ENCODE measurements around the gene CZIB.
"Not testable (repeated sequence)": the region's sequence is repeated elsewhere in the genome, so short reads cannot be mapped to it uniquely, and the experiment has no call there.

CZIB gene

DNA sequence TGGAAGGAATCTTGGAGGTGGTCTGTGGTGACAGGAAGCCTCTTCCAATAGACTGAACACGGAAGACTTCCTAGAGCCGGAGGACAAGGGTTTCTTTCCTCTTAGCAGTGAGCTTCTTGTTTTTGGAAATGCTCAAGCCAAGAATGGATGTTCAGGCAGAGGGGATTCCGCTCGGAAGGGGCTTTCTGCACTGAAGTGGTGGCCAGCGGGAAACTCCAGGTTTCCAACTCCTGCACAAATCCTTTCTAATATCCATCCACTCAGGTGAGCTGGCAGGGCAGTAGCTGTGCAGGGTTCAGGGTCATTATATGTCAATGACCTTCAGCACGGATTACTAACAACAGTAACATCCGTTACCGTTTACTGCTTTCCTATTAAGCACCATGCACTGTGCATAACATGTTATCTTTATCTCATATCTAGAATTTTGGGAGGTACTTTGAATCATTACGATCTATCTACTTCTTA, 24.4 kb downstream of the CZIB start:
- H3K4me1 Mint-ChIP-seq = peaks cover 25% of the 10 kb centered on the region
- H3K9me3 Mint-ChIP-seq = no peaks in the 10 kb centered on the region
- H3K27me3 Mint-ChIP-seq = no peaks in the 10 kb centered on the region
- H3K4me3 Mint-ChIP-seq = peak overlapping the region; percentile 85
- no peak for DNase-seq (ENCODE audit: low spot score in 2 of 2)
- H3K27ac Mint-ChIP-seq (ENCODE audit: low read depth) = peak overlapping the region; percentile 98
- H3K36me3 Mint-ChIP-seq (ENCODE audit: insufficient read depth) = peaks cover 13% of the 10 kb centered on the region
- ATAC-seq (replicated peaks; ENCODE audit: extremely low read depth, poor library complexity, severe bottlenecking) = peak; percentile 40

DNA sequence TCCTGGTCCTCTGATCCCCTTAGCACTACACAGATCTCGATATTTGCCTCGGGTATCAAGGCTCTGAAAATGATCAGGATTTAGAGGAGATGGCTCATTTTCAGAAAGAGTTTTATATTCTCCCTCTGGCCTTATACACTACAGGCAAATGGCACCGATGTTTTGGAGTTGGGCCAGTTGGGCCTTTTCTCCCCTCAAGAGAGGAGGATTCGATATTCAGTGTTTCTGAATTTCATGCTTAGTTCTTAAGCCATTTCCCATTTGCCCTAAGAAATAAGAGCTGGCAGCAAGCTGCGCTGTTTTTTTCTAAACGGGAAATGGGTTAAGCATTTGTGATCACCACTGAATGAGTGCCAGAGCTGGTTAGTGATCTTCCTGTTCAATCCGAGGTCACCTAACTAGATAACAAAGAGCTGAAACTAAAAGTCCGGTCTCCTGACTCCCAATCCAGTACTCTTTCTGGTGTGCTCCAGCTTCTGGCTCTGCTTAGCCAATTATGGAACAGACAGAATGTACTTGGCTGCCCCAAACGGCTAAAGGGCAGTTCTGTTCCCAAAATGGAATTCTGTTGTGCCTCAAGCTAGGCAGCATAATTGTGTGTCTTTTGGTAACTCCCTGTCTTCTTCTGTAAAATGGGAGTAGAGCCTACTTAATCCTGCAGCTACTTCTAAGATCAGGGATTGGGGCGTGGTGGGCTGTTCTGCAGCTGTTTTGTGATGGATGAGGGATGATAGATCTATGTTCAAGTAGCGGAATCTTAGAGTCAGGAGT, 25.0 kb downstream of the CZIB start:
- ATAC-seq (replicated peaks; ENCODE audit: extremely low read depth, poor library complexity, severe bottlenecking) = no peak
- H3K4me3 Mint-ChIP-seq = peak overlapping the region; percentile 85
- H3K27me3 Mint-ChIP-seq = no peaks in the 10 kb centered on the region
- DNase-seq (ENCODE audit: low spot score in 2 of 2) = no peak
- H3K9me3 Mint-ChIP-seq = no peaks in the 10 kb centered on the region
- H3K36me3 Mint-ChIP-seq (ENCODE audit: insufficient read depth) = peaks cover 13% of the 10 kb centered on the region
- peaks cover 25% of the 10 kb centered on the region for H3K4me1 Mint-ChIP-seq
- no peak overlapping the region for H3K27ac Mint-ChIP-seq (ENCODE audit: low read depth)

DNA sequence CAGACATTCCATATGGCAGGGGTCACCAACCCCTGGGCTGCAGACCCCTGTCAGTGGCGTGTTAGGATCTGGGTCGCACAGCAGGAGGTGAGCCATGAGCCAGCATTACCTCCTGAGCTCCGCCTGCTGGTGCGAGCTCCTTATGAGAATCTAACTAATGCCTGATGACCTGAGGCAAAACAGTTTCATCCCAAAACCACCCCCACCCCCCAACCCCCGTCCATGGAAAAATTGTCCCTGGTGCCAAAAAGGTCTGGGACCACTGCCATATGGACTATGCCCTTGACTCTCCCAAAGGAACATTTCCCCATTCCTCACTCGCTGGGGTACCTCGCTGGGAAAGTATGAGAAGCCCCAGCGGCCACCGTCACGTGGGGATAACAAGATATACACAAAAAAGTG, 30.2 kb downstream of the CZIB start:
- Mint-ChIP-seq H3K36me3 (ENCODE audit: insufficient read depth) (peaks cover 2% of the 10 kb centered on the region), H3K4me3 (no peak overlapping the region), H3K9me3 (no peaks in the 10 kb centered on the region), H3K4me1 (no peaks in the 10 kb centered on the region), H3K27me3 (no peaks in the 10 kb centered on the region), H3K27ac (ENCODE audit: low read depth) (no peak overlapping the region)
- DNase-seq (ENCODE audit: low spot score in 2 of 2) (no peak), ATAC-seq (replicated peaks; ENCODE audit: extremely low read depth, poor library complexity, severe bottlenecking) (no peak)

DNA sequence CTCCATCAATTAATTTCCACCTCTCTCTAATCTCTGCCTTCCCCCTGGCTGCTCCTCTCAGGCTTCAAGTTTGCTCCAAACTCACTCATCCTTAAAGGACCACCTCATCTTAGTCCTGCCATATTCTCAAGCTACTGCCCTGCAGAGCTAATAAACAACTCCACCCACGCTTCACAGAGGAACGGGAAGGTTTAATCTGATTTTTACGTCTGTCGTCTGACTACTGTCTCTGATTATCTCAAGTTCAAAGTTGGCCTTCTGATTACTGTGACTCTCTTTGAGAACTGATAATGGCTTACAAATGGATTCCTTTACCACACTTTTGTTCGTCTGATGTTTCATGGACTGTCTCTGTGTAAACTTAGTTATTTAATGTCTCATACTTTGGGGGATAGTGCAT, 31.4 kb downstream of the CZIB start:
- no peak for ATAC-seq (replicated peaks; ENCODE audit: extremely low read depth, poor library complexity, severe bottlenecking)
- no peak overlapping the region for H3K4me3 Mint-ChIP-seq

DNA sequence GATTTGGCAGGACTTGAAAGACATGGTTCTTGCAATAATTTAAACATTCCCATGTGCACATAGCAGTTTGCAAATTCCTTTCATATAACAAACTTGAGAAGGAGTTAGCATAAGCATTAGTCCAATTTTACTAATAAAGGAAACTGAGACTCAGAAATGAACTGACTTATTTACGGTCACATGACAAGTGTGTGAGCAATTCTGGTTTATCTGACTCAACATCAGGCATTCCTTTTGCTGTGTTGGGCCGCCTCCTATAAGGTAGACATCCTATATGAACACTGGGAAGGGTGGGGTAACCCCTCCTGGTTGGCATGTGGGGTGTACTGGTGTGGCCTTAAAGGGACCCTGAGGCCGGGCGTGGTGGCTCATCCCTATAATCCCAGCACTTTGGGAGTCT, 32.3 kb downstream of the CZIB start:
- Mint-ChIP-seq H3K27ac (ENCODE audit: low read depth) (no peak overlapping the region), H3K9me3 (no peaks in the 10 kb centered on the region), H3K27me3 (no peaks in the 10 kb centered on the region), H3K36me3 (ENCODE audit: insufficient read depth) (no peaks in the 10 kb centered on the region), H3K4me3 (no peak overlapping the region), H3K4me1 (no peaks in the 10 kb centered on the region)
- ATAC-seq (replicated peaks; ENCODE audit: extremely low read depth, poor library complexity, severe bottlenecking) = no peak
- no peak for DNase-seq (ENCODE audit: low spot score in 2 of 2)

More for the DNA sequence above, 31.4 kb downstream of the CZIB start:
- no peaks in the 10 kb centered on the region for H3K9me3 Mint-ChIP-seq
- no peak overlapping the region for H3K27ac Mint-ChIP-seq (ENCODE audit: low read depth)
- no peaks in the 10 kb centered on the region for H3K27me3 Mint-ChIP-seq
- peaks cover 2% of the 10 kb centered on the region for H3K36me3 Mint-ChIP-seq (ENCODE audit: insufficient read depth)
- H3K4me1 Mint-ChIP-seq = no peaks in the 10 kb centered on the region
- no peak for DNase-seq (ENCODE audit: low spot score in 2 of 2)

DNA sequence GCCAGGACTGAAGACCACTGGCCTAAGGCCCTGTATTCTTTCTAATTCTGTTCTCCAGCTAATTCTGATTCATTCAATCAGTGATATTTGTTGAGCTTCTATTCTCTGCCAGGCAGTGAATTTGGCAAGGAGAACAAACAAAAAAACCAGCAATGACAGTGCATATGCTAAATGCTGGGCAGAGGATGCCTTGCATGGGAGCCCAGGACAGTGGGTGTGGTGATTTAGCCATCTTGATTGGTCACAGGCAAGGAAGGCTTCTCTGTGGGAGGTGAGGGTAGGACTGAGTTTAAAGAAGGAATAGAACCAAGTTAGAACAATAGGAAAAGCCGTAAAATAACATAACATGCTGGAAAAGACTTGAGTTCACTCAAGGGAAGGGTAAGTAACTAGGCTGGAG, 33.0 kb downstream of the CZIB start:
- H3K4me3 Mint-ChIP-seq = no peak overlapping the region
- DNase-seq (ENCODE audit: low spot score in 2 of 2) (no peak), ATAC-seq (replicated peaks; ENCODE audit: extremely low read depth, poor library complexity, severe bottlenecking) (no peak)
- H3K36me3 Mint-ChIP-seq (ENCODE audit: insufficient read depth) = no peaks in the 10 kb centered on the region
- no peaks in the 10 kb centered on the region for H3K4me1 Mint-ChIP-seq
- H3K27me3 Mint-ChIP-seq = no peaks in the 10 kb centered on the region
- no peak overlapping the region for H3K27ac Mint-ChIP-seq (ENCODE audit: low read depth)
- H3K9me3 Mint-ChIP-seq = no peaks in the 10 kb centered on the region

DNA sequence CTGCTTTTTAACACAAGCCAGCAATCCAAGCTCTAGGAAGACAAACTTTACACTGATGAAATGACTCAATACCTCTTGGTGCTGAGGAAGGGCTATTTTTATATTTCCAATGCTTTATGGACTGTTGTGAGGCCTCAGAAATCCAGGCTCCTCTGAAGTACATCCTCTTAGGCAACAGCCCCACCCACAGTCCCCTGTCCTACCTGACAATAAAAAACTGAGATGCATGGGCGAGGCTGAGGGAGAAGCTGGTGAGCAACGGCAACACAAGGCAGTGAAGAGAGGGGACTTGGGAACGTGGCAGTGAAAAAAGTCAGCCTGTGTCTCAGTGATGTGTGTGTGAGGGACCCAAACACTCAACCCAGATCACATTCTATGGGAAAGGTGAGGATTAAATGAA, 33.9 kb downstream of the CZIB start:
- no peak for ATAC-seq (replicated peaks; ENCODE audit: extremely low read depth, poor library complexity, severe bottlenecking)
- Mint-ChIP-seq H3K36me3 (ENCODE audit: insufficient read depth) (no peaks in the 10 kb centered on the region), H3K27ac (ENCODE audit: low read depth) (no peak overlapping the region), H3K4me1 (no peaks in the 10 kb centered on the region), H3K4me3 (no peak overlapping the region), H3K9me3 (no peaks in the 10 kb centered on the region), H3K27me3 (no peaks in the 10 kb centered on the region)
- no peak for DNase-seq (ENCODE audit: low spot score in 2 of 2)

DNA sequence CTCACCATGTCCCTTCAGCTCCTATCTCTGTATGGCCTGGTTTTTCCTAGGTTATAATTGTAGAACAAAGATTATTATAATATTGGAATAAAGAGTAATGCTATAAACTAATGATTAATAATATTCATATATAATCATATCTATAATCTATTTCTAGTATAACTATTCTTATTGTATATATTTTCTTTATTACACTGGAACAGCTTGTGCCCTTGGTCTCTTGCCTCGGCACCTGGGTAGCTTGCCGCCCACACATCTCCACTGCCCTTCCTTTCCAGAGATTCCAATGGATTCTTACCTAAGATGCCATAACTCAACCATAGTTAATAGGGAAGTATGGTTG, 34.5 kb downstream of the CZIB start:
- H3K4me1 Mint-ChIP-seq; H3K9me3 Mint-ChIP-seq; H3K36me3 Mint-ChIP-seq (ENCODE audit: insufficient read depth); H3K27ac Mint-ChIP-seq (ENCODE audit: low read depth); DNase-seq (ENCODE audit: low spot score in 2 of 2); H3K4me3 Mint-ChIP-seq; ATAC-seq (replicated peaks; ENCODE audit: extremely low read depth, poor library complexity, severe bottlenecking); H3K27me3 Mint-ChIP-seq: not testable (repeated sequence)

DNA sequence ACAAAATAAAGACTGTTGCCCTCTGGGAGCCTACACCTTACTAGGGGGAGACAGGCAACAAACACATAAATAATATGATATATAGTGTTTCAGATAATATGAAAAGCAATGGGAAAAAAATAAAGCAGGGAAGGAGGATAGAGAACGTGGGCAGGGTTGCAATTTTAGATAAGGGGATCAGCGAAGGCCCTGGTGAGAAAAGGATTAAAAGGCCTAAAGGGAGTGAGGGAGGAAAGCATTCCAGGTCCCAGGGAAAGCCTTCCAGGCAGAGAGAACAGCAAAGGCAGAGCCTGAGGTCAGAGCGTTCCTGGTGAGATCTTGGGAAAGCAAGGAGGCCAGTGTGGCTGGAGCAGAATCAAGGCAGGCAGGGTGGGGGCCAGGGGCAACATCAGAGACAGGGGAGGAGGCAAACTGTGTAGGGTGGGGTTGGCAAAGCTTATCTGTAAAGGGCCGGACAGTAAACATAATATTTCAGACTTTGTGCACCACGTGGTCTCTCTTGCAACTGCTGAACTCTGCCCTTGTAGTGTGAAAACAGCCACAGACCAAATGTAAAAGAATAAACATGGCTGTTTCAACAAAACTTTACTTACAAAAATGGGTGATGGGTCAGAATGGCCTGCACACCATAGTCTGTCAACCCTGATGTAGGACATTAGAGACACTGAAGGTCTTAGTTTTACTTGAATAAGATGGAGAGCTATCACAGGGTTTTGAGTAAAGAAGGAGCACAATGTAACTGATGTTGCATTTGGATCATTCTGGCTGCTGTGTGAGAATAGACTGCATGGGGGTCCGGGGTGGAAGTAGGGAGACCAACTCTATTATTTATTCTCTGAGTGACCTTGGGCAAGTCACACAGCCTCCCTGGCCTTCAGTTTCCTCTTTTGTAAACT, 37.1 kb downstream of the CZIB start:
- no peak for DNase-seq (ENCODE audit: low spot score in 2 of 2)
- no peaks in the 10 kb centered on the region for H3K36me3 Mint-ChIP-seq (ENCODE audit: insufficient read depth)
- H3K4me3 Mint-ChIP-seq = no peak overlapping the region
- H3K27me3 Mint-ChIP-seq = no peaks in the 10 kb centered on the region
- H3K27ac Mint-ChIP-seq (ENCODE audit: low read depth) = no peak overlapping the region
- H3K9me3 Mint-ChIP-seq = no peaks in the 10 kb centered on the region
- no peak for ATAC-seq (replicated peaks; ENCODE audit: extremely low read depth, poor library complexity, severe bottlenecking)
- no peaks in the 10 kb centered on the region for H3K4me1 Mint-ChIP-seq

DNA sequence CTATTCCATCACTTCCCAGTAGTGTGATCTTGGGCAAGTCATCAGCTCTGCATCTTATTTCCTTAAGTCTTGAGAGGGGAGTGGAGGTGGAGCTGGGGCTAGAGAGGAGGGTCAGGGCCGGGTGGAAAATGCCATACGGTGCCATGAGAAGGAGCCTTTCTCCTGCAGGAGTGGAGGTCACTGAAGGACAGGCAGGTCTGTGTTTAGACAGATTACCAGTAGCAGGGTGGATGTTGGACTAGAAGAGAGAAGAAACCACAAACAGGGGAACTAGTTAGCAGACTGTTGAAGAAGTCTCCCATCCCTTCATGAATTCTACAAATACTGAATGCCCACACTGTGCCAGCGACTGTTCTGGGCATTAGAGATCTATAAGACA, 37.7 kb downstream of the CZIB start:
- no peaks in the 10 kb centered on the region for H3K36me3 Mint-ChIP-seq (ENCODE audit: insufficient read depth)
- no peak for DNase-seq (ENCODE audit: low spot score in 2 of 2)
- H3K9me3 Mint-ChIP-seq = no peaks in the 10 kb centered on the region
- H3K4me3 Mint-ChIP-seq = no peak overlapping the region
- no peaks in the 10 kb centered on the region for H3K4me1 Mint-ChIP-seq
- no peaks in the 10 kb centered on the region for H3K27me3 Mint-ChIP-seq
- no peak overlapping the region for H3K27ac Mint-ChIP-seq (ENCODE audit: low read depth)
- no peak for ATAC-seq (replicated peaks; ENCODE audit: extremely low read depth, poor library complexity, severe bottlenecking)

DNA sequence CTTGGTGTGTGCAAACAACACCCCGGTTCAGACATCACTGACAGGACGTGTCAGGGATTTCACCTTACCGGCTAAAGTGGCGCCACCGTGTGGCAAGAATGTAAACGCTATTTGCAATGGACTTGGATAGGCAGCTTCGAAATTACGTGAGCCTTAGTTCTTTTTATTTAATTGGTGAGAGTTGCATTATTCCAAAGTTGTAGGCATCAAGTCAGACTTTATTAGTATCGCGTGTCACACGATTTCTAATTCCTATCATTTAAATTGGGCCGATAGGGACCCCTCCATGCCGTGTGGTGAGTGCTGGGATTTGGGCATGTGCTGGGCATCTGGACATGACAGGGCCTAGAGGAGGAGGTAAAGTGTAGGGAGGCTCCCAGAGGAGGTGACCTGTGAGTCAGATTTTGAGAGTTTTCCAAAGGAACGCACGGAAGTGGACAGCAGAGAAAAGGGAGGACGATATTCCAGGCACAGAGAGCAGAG, 38.3 kb downstream of the CZIB start:
- Mint-ChIP-seq H3K36me3 (ENCODE audit: insufficient read depth) (no peaks in the 10 kb centered on the region), H3K27ac (ENCODE audit: low read depth) (no peak overlapping the region), H3K27me3 (peaks cover 5% of the 10 kb centered on the region), H3K9me3 (no peaks in the 10 kb centered on the region), H3K4me3 (no peak overlapping the region), H3K4me1 (no peaks in the 10 kb centered on the region)
- DNase-seq (ENCODE audit: low spot score in 2 of 2) (peak; percentile 72 to 82), ATAC-seq (replicated peaks; ENCODE audit: extremely low read depth, poor library complexity, severe bottlenecking) (peak; percentile 82)

DNA sequence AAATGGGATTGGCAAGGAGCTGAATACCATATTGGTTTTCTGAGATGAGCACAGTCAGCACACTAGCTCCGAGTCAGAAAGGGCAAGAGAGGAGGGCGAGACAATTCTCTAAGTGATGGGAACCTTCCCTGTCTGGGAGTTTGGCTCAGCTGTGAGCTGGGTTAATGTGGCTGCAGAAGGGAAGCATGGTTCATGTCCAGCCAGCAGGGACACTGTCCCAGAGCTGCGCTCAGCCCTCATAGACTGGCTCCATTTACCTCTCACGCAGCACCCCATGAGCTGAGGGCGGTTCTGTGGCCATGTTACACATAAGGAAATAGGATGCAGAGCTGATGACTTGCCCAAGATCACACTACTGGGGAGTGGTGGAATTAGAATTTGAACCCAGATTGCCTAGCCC, 39.5 kb downstream of the CZIB start:
- H3K36me3 Mint-ChIP-seq (ENCODE audit: insufficient read depth) = no peaks in the 10 kb centered on the region
- no peak overlapping the region for H3K4me3 Mint-ChIP-seq
- ATAC-seq (replicated peaks; ENCODE audit: extremely low read depth, poor library complexity, severe bottlenecking) = no peak
- H3K9me3 Mint-ChIP-seq = no peaks in the 10 kb centered on the region
- DNase-seq (ENCODE audit: low spot score in 2 of 2) = no peak
- no peaks in the 10 kb centered on the region for H3K4me1 Mint-ChIP-seq
- peaks cover 17% of the 10 kb centered on the region for H3K27me3 Mint-ChIP-seq
- H3K27ac Mint-ChIP-seq (ENCODE audit: low read depth) = no peak overlapping the region

DNA sequence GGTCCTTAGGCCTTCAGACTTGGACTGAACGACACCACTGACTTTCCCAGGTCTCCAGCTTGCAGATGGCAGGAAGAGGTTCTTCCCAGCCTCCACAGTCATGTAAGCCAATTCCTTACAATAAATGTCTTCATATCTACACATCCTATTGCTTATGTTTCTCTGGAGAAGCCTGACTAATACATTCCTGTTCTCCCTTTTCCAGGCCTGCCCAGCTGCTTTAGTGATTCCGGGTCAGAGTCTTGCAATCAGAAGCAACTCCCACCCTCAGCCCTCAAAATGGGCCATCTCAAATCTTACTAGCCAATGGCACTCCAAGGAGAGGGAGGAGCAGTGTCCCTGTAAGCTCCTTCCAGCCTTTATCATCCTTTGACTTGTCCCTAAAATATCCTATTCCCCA, 40.2 kb downstream of the CZIB start:
- Mint-ChIP-seq H3K9me3 (no peaks in the 10 kb centered on the region), H3K27ac (ENCODE audit: low read depth) (no peak overlapping the region), H3K4me3 (no peak overlapping the region), H3K27me3 (peaks cover 24% of the 10 kb centered on the region), H3K36me3 (ENCODE audit: insufficient read depth) (no peaks in the 10 kb centered on the region), H3K4me1 (no peaks in the 10 kb centered on the region)
- DNase-seq (ENCODE audit: low spot score in 2 of 2) = no peak
- no peak for ATAC-seq (replicated peaks; ENCODE audit: extremely low read depth, poor library complexity, severe bottlenecking)

Data from central memory CD8-positive, alpha-beta T cell (primary cell).